K562 (cell line): Measurements from ENCODE around the gene LENEP. TPM values are rescaled to one million over a fixed set of nuclear protein-coding genes. Genes with fewer than 3 reads are reported as not detected.

Experiments
- ATF6 ChIP-seq: sonication (generic); formaldehyde crosslinking; IDR thresholded peaks from 2 replicates; pipeline ENCODE4 v1.4.0; 2020; ENCODE audit warnings: mild to moderate bottlenecking, missing genetic modification reagents
- ESRRB ChIP-seq: fragments of 250-450 bp; sonication (Bioruptor Pico); IDR thresholded peaks from 2 replicates; pipeline ENCODE4 v1.5.0; 2020; ENCODE audit warnings: mild to moderate bottlenecking, moderate library complexity, borderline replicate concordance
- ETV1 ChIP-seq: fragments of 450-650 bp; conservative IDR thresholded peaks from 2 replicates; pipeline ENCODE4 v1.6.1; 2016; ENCODE audit warnings: missing genetic modification characterization, control low read depth, low read depth, missing compliant biosample characterization
- HNRNPLL ChIP-seq: fragments of 200-400 bp; formaldehyde crosslinking; IDR thresholded peaks from 2 replicates; pipeline ENCODE4 v1.6.1; 2017; ENCODE audit warnings: low read length, low read depth, mild to moderate bottlenecking; ENCODE audit not compliant: poor library complexity, severe bottlenecking
- PURB ChIP-seq: sonication (generic); formaldehyde crosslinking; IDR thresholded peaks from 2 replicates; pipeline ENCODE4 v1.9.0; 2021; ENCODE audit warnings: low read depth, mild to moderate bottlenecking, missing genetic modification reagents
- ZFP30 ChIP-seq: fragments of 250-450 bp; sonication (Bioruptor Pico); IDR thresholded peaks from 2 replicates; pipeline ENCODE4 v1.8.0; 2022; ENCODE audit warnings: moderate library complexity, mild to moderate bottlenecking, inconsistent platforms, borderline replicate concordance
- ZNF75A ChIP-seq: fragments of 450-650 bp; formaldehyde crosslinking; IDR thresholded peaks from 2 replicates; pipeline ENCODE4 v1.4.0; 2020; ENCODE audit warnings: mild to moderate bottlenecking
- polyA plus RNA-seq, 8 experiments: library from polyadenylated mRNA; depleted of rRNA in 4 of 8; stranded (reverse) in 5 of 8; unstranded in 3 of 8; fragments of >200 nt; fragmentation: Nextera tagmentation in 2 of 8; fragmentation: Illumina TruSeq in 1 of 8; extraction: Ambion mirVana in 2 of 8; extraction: Trizol in 1 of 8; gene quantifications; 2 replicates each; pipeline versions ENCODE4 v1.2.1 to v1.2.3, GENCODE V29; 2011 to 2014; ENCODE audit warnings: inconsistent platforms in 1 of 8, missing spikeins in 1 of 8
- total RNA-seq, 7 experiments: library from RNA; depleted of rRNA in 6 of 7; stranded (reverse); fragments of >200 nt in 6 of 7; fragmentation: Illumina TruSeq in 2 of 7; extraction: Trizol in 2 of 7; gene quantifications; 2 replicates each; pipeline versions ENCODE4 v1.2.1 to v1.2.3, GENCODE V29; 2011 to 2021; ENCODE audit warnings: low replicate concordance in 1 of 7
- TF ChIP-seq, protein P1 (sequence below): fragments of 200-800 bp; sonication (Bioruptor generic); IDR thresholded peaks from 2 replicates; pipeline ENCODE4 v1.6.1; 2017; ENCODE audit warnings: missing genetic modification characterization, missing compliant biosample characterization
- TF ChIP-seq, protein P2 (sequence below): fragments of 250-450 bp; sonication (Bioruptor Pico); IDR thresholded peaks from 2 replicates; pipeline ENCODE4 v1.8.0; 2022; ENCODE audit warnings: inconsistent platforms
- TF ChIP-seq, protein P3 (sequence below), 3 experiments: fragments of 200-800 bp in 1 of 3; fragments of 250-450 bp in 1 of 3; fragments of 450-650 bp in 1 of 3; sonication (Bioruptor Pico) in 1 of 3; sonication (Bioruptor generic) in 1 of 3; formaldehyde crosslinking in 1 of 3; IDR thresholded peaks; 2 replicates each; pipeline versions ENCODE4 v1.6.1 to v1.8.0; 2016 to 2022; ENCODE audit warnings: mild to moderate bottlenecking in 2 of 3, missing genetic modification characterization in 2 of 3, missing compliant biosample characterization in 1 of 3, moderate library complexity in 1 of 3

LENEP gene
- total and polyA plus RNA-seq, 9 of the 15 experiments (the other 6 are each of a cell fraction or from before 2014, with no cell fraction given): 0.23 to 0.87 (median 0.67) TPM; not detected in 5

GRCh38 chr1:154974102-154974807, 19.1 kb upstream of the LENEP start, which contains the start of gene CKS1B (continued):
- no peak for TF ChIP-seq HNRNPLL
- no peak for TF ChIP-seq ESRRB (CRISPR knock-in tag)
- no peak for TF ChIP-seq ZNF75A (CRISPR knock-in tag)
- TF ChIP-seq, protein P1, sequence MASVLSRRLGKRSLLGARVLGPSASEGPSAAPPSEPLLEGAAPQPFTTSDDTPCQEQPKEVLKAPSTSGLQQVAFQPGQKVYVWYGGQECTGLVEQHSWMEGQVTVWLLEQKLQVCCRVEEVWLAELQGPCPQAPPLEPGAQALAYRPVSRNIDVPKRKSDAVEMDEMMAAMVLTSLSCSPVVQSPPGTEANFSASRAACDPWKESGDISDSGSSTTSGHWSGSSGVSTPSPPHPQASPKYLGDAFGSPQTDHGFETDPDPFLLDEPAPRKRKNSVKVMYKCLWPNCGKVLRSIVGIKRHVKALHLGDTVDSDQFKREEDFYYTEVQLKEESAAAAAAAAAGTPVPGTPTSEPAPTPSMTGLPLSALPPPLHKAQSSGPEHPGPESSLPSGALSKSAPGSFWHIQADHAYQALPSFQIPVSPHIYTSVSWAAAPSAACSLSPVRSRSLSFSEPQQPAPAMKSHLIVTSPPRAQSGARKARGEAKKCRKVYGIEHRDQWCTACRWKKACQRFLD: no peak
- no peak for TF ChIP-seq PURB (CRISPR knock-in tag)
- TF ChIP-seq, protein P2, sequence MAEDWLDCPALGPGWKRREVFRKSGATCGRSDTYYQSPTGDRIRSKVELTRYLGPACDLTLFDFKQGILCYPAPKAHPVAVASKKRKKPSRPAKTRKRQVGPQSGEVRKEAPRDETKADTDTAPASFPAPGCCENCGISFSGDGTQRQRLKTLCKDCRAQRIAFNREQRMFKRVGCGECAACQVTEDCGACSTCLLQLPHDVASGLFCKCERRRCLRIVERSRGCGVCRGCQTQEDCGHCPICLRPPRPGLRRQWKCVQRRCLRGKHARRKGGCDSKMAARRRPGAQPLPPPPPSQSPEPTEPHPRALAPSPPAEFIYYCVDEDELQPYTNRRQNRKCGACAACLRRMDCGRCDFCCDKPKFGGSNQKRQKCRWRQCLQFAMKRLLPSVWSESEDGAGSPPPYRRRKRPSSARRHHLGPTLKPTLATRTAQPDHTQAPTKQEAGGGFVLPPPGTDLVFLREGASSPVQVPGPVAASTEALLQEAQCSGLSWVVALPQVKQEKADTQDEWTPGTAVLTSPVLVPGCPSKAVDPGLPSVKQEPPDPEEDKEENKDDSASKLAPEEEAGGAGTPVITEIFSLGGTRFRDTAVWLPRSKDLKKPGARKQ (CRISPR knock-in tag): no peak
- TF ChIP-seq ATF6 (CRISPR knock-in tag): no peak
- TF ChIP-seq, protein P3, sequence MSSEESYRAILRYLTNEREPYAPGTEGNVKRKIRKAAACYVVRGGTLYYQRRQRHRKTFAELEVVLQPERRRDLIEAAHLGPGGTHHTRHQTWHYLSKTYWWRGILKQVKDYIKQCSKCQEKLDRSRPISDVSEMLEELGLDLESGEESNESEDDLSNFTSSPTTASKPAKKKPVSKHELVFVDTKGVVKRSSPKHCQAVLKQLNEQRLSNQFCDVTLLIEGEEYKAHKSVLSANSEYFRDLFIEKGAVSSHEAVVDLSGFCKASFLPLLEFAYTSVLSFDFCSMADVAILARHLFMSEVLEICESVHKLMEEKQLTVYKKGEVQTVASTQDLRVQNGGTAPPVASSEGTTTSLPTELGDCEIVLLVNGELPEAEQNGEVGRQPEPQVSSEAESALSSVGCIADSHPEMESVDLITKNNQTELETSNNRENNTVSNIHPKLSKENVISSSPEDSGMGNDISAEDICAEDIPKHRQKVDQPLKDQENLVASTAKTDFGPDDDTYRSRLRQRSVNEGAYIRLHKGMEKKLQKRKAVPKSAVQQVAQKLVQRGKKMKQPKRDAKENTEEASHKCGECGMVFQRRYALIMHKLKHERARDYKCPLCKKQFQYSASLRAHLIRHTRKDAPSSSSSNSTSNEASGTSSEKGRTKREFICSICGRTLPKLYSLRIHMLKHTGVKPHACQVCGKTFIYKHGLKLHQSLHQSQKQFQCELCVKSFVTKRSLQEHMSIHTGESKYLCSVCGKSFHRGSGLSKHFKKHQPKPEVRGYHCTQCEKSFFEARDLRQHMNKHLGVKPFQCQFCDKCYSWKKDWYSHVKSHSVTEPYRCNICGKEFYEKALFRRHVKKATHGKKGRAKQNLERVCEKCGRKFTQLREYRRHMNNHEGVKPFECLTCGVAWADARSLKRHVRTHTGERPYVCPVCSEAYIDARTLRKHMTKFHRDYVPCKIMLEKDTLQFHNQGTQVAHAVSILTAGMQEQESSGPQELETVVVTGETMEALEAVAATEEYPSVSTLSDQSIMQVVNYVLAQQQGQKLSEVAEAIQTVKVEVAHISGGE (CRISPR knock-in tag; IDR thresholded peaks at IDR 0.05): peak in 1 of 3 experiments; percentile 64; a peak in 2 of 6 replicates
- peak; percentile 97 for TF ChIP-seq ETV1
- no peak for TF ChIP-seq ZFP30 (CRISPR knock-in tag)
